OCI-LY1 (cell line): ENCODE results near the gene PIGT.

Experiments
- H2AFZ ChIP-seq: fragments of 200-600 bp; sonication (generic), shearing (Covaris generic); 2 replicates; pipeline ENCODE4 v1.6.0; 2014; ENCODE audit warnings: antibody characterized with exemption, mild to moderate bottlenecking, low read length
- H3F3A ChIP-seq: fragments of 200-600 bp; sonication (generic), shearing (Covaris generic); 2 replicates; pipeline ENCODE4 v1.6.0; 2014; ENCODE audit warnings: mild to moderate bottlenecking, antibody characterized with exemption, low read length, moderate library complexity; ENCODE audit not compliant: insufficient read depth
- H3K27ac ChIP-seq: fragments of 200-600 bp; sonication (generic); 2 replicates; pipeline ENCODE4 v1.5.1; 2014; ENCODE audit warnings: low read length, mixed run types, mild to moderate bottlenecking, low read depth; ENCODE audit not compliant: poor library complexity, severe bottlenecking
- H3K27me3 ChIP-seq: fragments of 200-600 bp; sonication (generic); 2 replicates; pipeline ENCODE4 v1.6.0; 2014; ENCODE audit warnings: antibody characterized with exemption, mild to moderate bottlenecking, low read length, moderate library complexity; ENCODE audit not compliant: insufficient read depth
- H3K36me3 ChIP-seq: fragments of 200-600 bp; sonication (generic); 2 replicates; pipeline ENCODE4 v1.6.1; 2014; ENCODE audit warnings: mild to moderate bottlenecking, antibody characterized with exemption, low read length, moderate library complexity, mixed read lengths; ENCODE audit not compliant: insufficient read depth
- H3K4me1 ChIP-seq: fragments of 200-600 bp; sonication (generic); 2 replicates; pipeline ENCODE4 v1.5.1; 2014; ENCODE audit warnings: mild to moderate bottlenecking, low read length, moderate library complexity; ENCODE audit not compliant: insufficient read depth, severe bottlenecking
- H3K4me2 ChIP-seq: fragments of 200-600 bp; sonication (generic), shearing (Covaris generic); 2 replicates; pipeline ENCODE4 v1.6.1; 2014; ENCODE audit warnings: low read length
- H3K4me3 ChIP-seq: fragments of 200-600 bp; sonication (generic); 2 replicates; pipeline ENCODE4 v1.5.1; 2014; ENCODE audit warnings: low read length, low read depth, mild to moderate bottlenecking, mixed read lengths; ENCODE audit not compliant: poor library complexity, severe bottlenecking
- H3K79me2 ChIP-seq: fragments of 200-600 bp; shearing (Covaris generic); 2 replicates; pipeline ENCODE4 v1.6.1; 2016; ENCODE audit warnings: mixed run types, low read length, mixed read lengths; ENCODE audit not compliant: insufficient read depth
- H3K9ac ChIP-seq: fragments of 200-600 bp; sonication (generic), shearing (Covaris generic); 2 replicates; pipeline ENCODE4 v1.6.1; 2014; ENCODE audit warnings: mild to moderate bottlenecking, low read length, mixed read lengths
- H3K9me2 ChIP-seq: fragments of 200-600 bp; sonication (generic), shearing (Covaris generic); 2 replicates; pipeline ENCODE4 v1.6.1; 2014; ENCODE audit warnings: low read depth, mild to moderate bottlenecking, low read length, mixed read lengths
- H3K9me3 ChIP-seq: fragments of 200-600 bp; shearing (Covaris generic); 2 replicates; pipeline ENCODE4 v1.6.1; 2014; ENCODE audit warnings: low read length, mixed read lengths
- H4K20me1 ChIP-seq: fragments of 200-600 bp; sonication (generic), shearing (Covaris generic); 2 replicates; pipeline ENCODE4 v1.6.0; 2016; ENCODE audit warnings: mild to moderate bottlenecking, low read length; ENCODE audit not compliant: insufficient read depth
- EZH2 ChIP-seq: fragments of 200-600 bp; sonication (generic), shearing (Covaris generic); IDR thresholded peaks from 2 replicates; pipeline ENCODE4 v1.8.0; 2017; ENCODE audit warnings: borderline replicate concordance, mixed run types, mild to moderate bottlenecking, antibody characterized with exemption, low read length, moderate library complexity, mixed read lengths
- TF ChIP-seq, protein P1 (sequence below): fragments of 200-600 bp; sonication (generic), shearing (Covaris generic); IDR thresholded peaks from 2 replicates; pipeline ENCODE4 v1.5.1; 2017; ENCODE audit warnings: mild to moderate bottlenecking, antibody characterized with exemption, low read length, moderate library complexity, mixed read lengths

PIGT gene

DNA sequence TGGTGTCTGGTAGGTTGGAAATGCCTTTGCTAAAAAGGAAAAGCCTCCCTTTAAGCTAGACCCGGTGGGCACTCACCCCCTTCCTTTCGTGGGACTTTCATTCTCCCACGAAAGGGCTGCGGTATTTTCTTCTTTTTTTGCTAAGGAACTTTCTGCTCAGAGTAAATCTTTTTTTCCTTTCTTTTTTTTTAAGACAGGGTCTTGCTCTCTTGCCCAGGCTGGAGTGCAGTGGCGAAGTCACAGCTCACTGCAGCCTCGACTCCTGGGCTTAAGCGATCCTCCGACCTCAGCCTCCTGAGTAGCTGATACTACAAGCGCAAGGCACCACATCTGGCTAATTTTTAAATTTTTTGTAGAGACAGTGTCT is 41.9 kb upstream of the PIGT start:
- H3K27ac ChIP-seq, result no peak overlapping the region
- H3K9ac ChIP-seq, result no peak overlapping the region
- no peaks in the 10 kb centered on the region for H3K36me3 ChIP-seq
- no peak overlapping the region for H3K4me2 ChIP-seq
- no peaks in the 10 kb centered on the region for H3K79me2 ChIP-seq
- H3F3A ChIP-seq, result 0 out of 2 replicates have a peak, but pooled peaks cover 3% of the 10 kb centered on the region
- no peaks in the 10 kb centered on the region for H4K20me1 ChIP-seq
- H3K4me3 ChIP-seq, result no peak overlapping the region
- no peaks in the 10 kb centered on the region for H3K9me2 ChIP-seq
- H3K9me3 ChIP-seq, result no peaks in the 10 kb centered on the region
- TF ChIP-seq, protein P1, sequence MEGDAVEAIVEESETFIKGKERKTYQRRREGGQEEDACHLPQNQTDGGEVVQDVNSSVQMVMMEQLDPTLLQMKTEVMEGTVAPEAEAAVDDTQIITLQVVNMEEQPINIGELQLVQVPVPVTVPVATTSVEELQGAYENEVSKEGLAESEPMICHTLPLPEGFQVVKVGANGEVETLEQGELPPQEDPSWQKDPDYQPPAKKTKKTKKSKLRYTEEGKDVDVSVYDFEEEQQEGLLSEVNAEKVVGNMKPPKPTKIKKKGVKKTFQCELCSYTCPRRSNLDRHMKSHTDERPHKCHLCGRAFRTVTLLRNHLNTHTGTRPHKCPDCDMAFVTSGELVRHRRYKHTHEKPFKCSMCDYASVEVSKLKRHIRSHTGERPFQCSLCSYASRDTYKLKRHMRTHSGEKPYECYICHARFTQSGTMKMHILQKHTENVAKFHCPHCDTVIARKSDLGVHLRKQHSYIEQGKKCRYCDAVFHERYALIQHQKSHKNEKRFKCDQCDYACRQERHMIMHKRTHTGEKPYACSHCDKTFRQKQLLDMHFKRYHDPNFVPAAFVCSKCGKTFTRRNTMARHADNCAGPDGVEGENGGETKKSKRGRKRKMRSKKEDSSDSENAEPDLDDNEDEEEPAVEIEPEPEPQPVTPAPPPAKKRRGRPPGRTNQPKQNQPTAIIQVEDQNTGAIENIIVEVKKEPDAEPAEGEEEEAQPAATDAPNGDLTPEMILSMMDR, result no peak
- TF ChIP-seq EZH2, result no peak
- H2AFZ ChIP-seq, result no peak overlapping the region
- H3K4me1 ChIP-seq, result peaks cover 9% of the 10 kb centered on the region
- H3K27me3 ChIP-seq, result no peaks in the 10 kb centered on the region

GRCh38 chr20:45374966-45375365 is 41.0 kb upstream of the PIGT start:
- H3F3A ChIP-seq, result 0 out of 2 replicates have a peak, but pooled peaks cover 3% of the 10 kb centered on the region
- no peak for TF ChIP-seq EZH2
- TF ChIP-seq, protein P1, result no peak
- H3K9ac ChIP-seq, result no peak overlapping the region
- no peaks in the 10 kb centered on the region for H3K79me2 ChIP-seq
- no peak overlapping the region for H2AFZ ChIP-seq
- H3K4me1 ChIP-seq, result peaks cover 7% of the 10 kb centered on the region
- H3K4me3 ChIP-seq, result no peak overlapping the region
- no peaks in the 10 kb centered on the region for H3K27me3 ChIP-seq
- no peaks in the 10 kb centered on the region for H3K9me3 ChIP-seq
- H3K9me2 ChIP-seq, result no peaks in the 10 kb centered on the region
- H3K27ac ChIP-seq, result no peak overlapping the region
- H4K20me1 ChIP-seq, result no peaks in the 10 kb centered on the region
- H3K36me3 ChIP-seq, result no peaks in the 10 kb centered on the region
- no peak overlapping the region for H3K4me2 ChIP-seq

DNA sequence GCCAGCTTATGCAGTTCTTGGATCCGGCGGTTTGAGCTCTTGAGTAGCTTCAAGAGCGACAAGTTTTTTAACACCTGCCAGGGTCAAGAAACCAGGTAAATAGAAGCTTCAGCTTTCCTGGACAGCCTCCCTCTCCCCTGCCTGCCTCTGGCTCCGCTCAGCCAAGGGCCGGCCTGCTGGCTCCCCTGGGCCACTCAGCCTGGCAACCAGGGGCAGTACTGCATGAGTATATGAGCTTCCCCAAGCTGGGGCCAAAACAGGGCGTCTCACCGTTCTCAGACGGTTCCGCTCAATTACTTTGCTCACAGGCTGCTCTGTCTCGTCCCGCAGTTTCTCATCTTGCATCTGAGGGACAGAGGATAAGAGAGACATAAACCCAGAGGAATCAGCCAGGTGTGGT is 38.7 kb upstream of the PIGT start:
- Histone ChIP-seq H3F3A (no peaks in the 10 kb centered on the region), H3K36me3 (no peaks in the 10 kb centered on the region), H3K9ac (no peak overlapping the region), H3K4me2 (no peak overlapping the region), H3K4me1 (peaks cover 7% of the 10 kb centered on the region), H3K79me2 (no peaks in the 10 kb centered on the region), H3K9me3 (no peaks in the 10 kb centered on the region), H3K4me3 (no peak overlapping the region), H3K27ac (no peak overlapping the region), H2AFZ (no peak overlapping the region), H3K27me3 (no peaks in the 10 kb centered on the region), H3K9me2 (no peaks in the 10 kb centered on the region), H4K20me1 (no peaks in the 10 kb centered on the region)
- TF ChIP-seq EZH2, result no peak
- TF ChIP-seq, protein P1, result no peak
